GM06990 (cell line): Measurements from ENCODE around the gene CCDC148.

Source experiments
- DNase-seq: peaks from one replicate; pipeline ENCODE4 v3.0.0-alpha.2; 2011; ENCODE audit not compliant: insufficient read length; ENCODE audit errors: extremely low read depth
- H3K27me3 ChIP-seq: replicated peaks from 2 replicates; pipeline ENCODE4 v1.6.0; 2011; ENCODE audit warnings: low read length; ENCODE audit not compliant: control insufficient read depth, insufficient read depth
- H3K36me3 ChIP-seq: 2 replicates; pipeline ENCODE4 v1.5.1; 2011; ENCODE audit warnings: low read length; ENCODE audit not compliant: control insufficient read depth, insufficient read depth
- H3K4me3 ChIP-seq: replicated peaks from 2 replicates; pipeline ENCODE4 v1.5.1; 2011; ENCODE audit warnings: low read depth, mild to moderate bottlenecking, control low read depth, low read length
- TF ChIP-seq, protein P1 (sequence below): IDR thresholded peaks from 2 replicates; pipeline ENCODE4 v1.5.1; 2011; ENCODE audit warnings: low read length, control low read depth, mild to moderate bottlenecking, inconsistent platforms; ENCODE audit not compliant: insufficient read depth, poor library complexity, severe bottlenecking

Gene CCDC148

GRCh38 chr2:158184556-158185343 lies 271.8 kb downstream of the CCDC148 start:
- no peak overlapping the region for H3K4me3 ChIP-seq
- DNase-seq: no peak
- TF ChIP-seq, protein P1, sequence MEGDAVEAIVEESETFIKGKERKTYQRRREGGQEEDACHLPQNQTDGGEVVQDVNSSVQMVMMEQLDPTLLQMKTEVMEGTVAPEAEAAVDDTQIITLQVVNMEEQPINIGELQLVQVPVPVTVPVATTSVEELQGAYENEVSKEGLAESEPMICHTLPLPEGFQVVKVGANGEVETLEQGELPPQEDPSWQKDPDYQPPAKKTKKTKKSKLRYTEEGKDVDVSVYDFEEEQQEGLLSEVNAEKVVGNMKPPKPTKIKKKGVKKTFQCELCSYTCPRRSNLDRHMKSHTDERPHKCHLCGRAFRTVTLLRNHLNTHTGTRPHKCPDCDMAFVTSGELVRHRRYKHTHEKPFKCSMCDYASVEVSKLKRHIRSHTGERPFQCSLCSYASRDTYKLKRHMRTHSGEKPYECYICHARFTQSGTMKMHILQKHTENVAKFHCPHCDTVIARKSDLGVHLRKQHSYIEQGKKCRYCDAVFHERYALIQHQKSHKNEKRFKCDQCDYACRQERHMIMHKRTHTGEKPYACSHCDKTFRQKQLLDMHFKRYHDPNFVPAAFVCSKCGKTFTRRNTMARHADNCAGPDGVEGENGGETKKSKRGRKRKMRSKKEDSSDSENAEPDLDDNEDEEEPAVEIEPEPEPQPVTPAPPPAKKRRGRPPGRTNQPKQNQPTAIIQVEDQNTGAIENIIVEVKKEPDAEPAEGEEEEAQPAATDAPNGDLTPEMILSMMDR: no peak
- H3K36me3 ChIP-seq: no peaks in the 10 kb centered on the region
- no peaks in the 10 kb centered on the region for H3K27me3 ChIP-seq

GRCh38 chr2:158184001-158184400 lies 272.6 kb downstream of the CCDC148 start:
- Histone ChIP-seq H3K4me3 (no peak overlapping the region), H3K27me3 (no peaks in the 10 kb centered on the region), H3K36me3 (no peaks in the 10 kb centered on the region)
- TF ChIP-seq, protein P1: no peak
- DNase-seq: no peak

DNA sequence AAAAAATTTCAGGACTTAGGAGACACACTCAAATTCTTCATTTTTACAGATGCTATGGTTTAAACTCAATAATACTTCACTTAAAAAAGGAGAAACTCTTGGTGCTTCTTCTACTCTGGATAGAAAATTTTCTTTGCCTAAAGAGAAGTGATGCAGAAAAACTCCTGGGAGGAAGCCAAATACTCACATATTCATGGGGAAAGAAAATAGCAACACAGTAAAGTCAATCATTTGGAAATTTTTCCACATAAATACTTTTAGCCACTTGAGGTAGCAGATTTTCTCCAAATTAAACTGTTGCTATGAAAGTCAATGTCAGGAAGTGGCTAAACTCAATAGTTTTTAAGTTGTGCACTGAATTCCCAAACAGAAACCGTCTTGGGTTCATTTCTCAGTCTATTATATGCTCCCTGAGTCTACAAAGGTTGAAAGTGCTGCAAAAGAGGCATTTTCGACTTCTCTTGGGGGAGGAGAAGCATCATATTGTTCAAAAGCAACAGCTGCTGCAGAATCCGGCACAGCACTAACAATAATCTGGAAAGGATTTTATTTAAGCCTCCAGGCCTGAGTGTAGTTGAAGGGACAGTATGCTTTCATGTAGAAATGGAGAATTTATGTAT lies 273.8 kb downstream of the CCDC148 start:
- TF ChIP-seq, protein P1: no peak
- H3K27me3 ChIP-seq: no peaks in the 10 kb centered on the region
- no peak overlapping the region for H3K4me3 ChIP-seq
- no peaks in the 10 kb centered on the region for H3K36me3 ChIP-seq
- no peak for DNase-seq

GRCh38 chr2:158181171-158181570 lies 275.4 kb downstream of the CCDC148 start:
- TF ChIP-seq, protein P1: no peak
- no peak for DNase-seq
- Histone ChIP-seq H3K4me3 (no peak overlapping the region), H3K27me3 (no peaks in the 10 kb centered on the region), H3K36me3 (no peaks in the 10 kb centered on the region)

DNA sequence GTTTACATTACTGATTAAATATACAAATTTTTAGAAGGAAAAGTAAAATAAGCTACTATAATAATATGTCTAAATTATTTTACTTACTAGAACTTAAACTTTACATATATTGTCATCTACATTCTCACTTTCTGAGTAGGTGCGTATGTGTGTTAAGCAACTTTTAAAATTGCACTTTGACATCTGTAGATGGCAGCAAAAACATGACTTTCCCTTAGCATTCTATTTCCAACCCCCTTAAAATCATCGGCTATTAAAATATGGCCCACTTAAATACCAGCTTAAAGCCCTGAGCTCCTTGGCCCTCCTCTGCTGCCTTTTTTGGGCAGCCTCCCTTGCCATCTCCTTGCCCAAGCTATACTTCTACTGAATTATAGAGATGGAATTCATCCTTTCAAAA lies 276.9 kb downstream of the CCDC148 start:
- H3K4me3 ChIP-seq: no peak overlapping the region
- no peaks in the 10 kb centered on the region for H3K36me3 ChIP-seq
- TF ChIP-seq, protein P1: peak; percentile 35
- no peak for DNase-seq
- H3K27me3 ChIP-seq: no peaks in the 10 kb centered on the region
